ENCODE data around the gene COQ10B. TPM values are rescaled to one million over a fixed set of nuclear protein-coding genes. Genes with fewer than 3 reads are reported as not detected.
A peak's percentile ranks its signal among the peaks of the same experiment; 100 is the strongest.

COQ10B gene
- total RNA-seq, 1 experiment from 2014 or later, result 23.5 TPM

DNA sequence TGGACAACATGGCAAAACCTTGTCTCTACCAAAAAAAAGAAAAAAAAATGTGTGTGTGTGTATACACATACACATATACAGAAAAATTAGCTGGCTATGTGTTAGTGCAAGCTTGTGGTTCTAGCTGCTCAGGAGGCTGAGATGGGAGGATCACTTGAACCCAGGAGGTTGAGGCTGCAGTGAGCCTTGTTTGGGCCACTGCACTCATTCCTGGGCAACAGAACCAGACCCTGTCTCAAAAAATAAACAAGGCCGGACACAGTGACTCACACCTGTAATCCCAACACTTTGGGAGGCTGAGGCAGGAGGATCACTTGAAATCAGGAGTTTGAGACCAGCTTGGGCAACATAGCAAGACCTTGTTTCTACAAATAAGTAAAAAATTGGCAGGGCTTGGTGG lies 2.1 kb downstream of the COQ10B start:
- intact Hi-C loops (cut with micrococcal nuclease), result no loop called here

DNA sequence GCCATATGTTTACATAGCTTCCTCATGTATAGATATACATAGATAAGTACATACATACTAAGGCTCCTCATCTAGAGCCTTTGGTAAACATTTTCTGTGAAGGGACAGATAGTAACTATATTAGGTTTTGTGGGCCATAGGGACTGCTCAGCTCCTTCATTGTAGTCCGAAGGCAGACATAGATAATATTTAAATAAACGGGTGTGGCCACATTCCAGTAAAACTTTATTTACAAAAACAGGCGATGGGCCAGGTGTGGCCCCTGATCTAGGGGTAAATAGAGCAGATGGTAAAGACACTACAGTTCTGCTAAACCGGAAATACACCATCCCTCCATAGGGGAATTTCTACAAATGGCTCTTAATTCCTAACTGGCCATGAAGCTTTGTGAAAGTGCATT lies 7.3 kb downstream of the COQ10B start:
- H3K27me3 ChIP-seq (ENCODE audit: low read length), result no peaks in the 10 kb centered on the region
- no peaks in the 10 kb centered on the region for H3F3A ChIP-seq (ENCODE audit: low read length, unreplicated experiment)
- POLR2A ChIA-PET (ENCODE audit: unreplicated experiment), result no interaction called here
- peaks cover 8% of the 10 kb centered on the region; the same call in 1 of the 2 replicates for H3K4me1 ChIP-seq (ENCODE audit: insufficient read depth, low read length)
- no peak overlapping the region for H2AFZ ChIP-seq (ENCODE audit: low read length)
- DNase-seq (no peak), ATAC-seq (peak; percentile 48)
- CTCF ChIA-PET, result no interaction called here
- no TSS peak for BruUV-seq (replicated peaks)
- intact Hi-C loops (cut with micrococcal nuclease), result no loop called here
- peaks cover 17% of the 10 kb centered on the region for H4K20me1 ChIP-seq (ENCODE audit: low read length)
- H3K79me2 ChIP-seq (ENCODE audit: low read length), result peaks cover 59% of the 10 kb centered on the region
- H3K9me2 ChIP-seq (replicated peaks; ENCODE audit: low read length), result no peaks in the 10 kb centered on the region
- no peak overlapping the region for H3K9ac ChIP-seq (ENCODE audit: low read length)
- no peak overlapping the region for H3K27ac ChIP-seq (ENCODE audit: low read length)
- 0 out of 2 replicates have a peak overlapping the region, but pooled peaks have one; percentile 14 for H3K4me2 ChIP-seq (ENCODE audit: low read length)
- H3K4me3 ChIP-seq (ENCODE audit: low read length), result no peak overlapping the region
- no peaks in the 10 kb centered on the region for H3K9me3 ChIP-seq (ENCODE audit: low read length)
- peaks cover 31% of the 10 kb centered on the region for H3K36me3 ChIP-seq (ENCODE audit: low read depth, low read length)
- TF ChIP-seq EZH2 (IDR thresholded peaks at IDR 0.05; ENCODE audit: low read length, unreplicated experiment) (no peak), EZH2phosphoT487 (IDR thresholded peaks at IDR 0.05; ENCODE audit: borderline replicate concordance, low read length) (no peak)
- TF ChIP-seq, protein P1, sequence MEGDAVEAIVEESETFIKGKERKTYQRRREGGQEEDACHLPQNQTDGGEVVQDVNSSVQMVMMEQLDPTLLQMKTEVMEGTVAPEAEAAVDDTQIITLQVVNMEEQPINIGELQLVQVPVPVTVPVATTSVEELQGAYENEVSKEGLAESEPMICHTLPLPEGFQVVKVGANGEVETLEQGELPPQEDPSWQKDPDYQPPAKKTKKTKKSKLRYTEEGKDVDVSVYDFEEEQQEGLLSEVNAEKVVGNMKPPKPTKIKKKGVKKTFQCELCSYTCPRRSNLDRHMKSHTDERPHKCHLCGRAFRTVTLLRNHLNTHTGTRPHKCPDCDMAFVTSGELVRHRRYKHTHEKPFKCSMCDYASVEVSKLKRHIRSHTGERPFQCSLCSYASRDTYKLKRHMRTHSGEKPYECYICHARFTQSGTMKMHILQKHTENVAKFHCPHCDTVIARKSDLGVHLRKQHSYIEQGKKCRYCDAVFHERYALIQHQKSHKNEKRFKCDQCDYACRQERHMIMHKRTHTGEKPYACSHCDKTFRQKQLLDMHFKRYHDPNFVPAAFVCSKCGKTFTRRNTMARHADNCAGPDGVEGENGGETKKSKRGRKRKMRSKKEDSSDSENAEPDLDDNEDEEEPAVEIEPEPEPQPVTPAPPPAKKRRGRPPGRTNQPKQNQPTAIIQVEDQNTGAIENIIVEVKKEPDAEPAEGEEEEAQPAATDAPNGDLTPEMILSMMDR (conservative IDR thresholded peaks at IDR 0.05; ENCODE audit: low read depth, low read length), result no peak

More for the DNA sequence above, 2.1 kb downstream of the COQ10B start:
- no peaks in the 10 kb centered on the region for H3K9me3 ChIP-seq (ENCODE audit: low read length)
- peaks cover 5% of the 10 kb centered on the region; the same call in 1 of the 2 replicates for H3K36me3 ChIP-seq (ENCODE audit: low read depth, low read length)
- H3F3A ChIP-seq (ENCODE audit: low read length, unreplicated experiment), result no peaks in the 10 kb centered on the region
- peaks cover 30% of the 10 kb centered on the region for H4K20me1 ChIP-seq (ENCODE audit: low read length)
- H3K4me1 ChIP-seq (ENCODE audit: insufficient read depth, low read length), result peaks cover 12% of the 10 kb centered on the region
- peaks cover 68% of the 10 kb centered on the region for H3K79me2 ChIP-seq (ENCODE audit: low read length)
- DNase-seq (no peak), ATAC-seq (no peak)
- peak overlapping the region; percentile 84; the same call in 1 of the 2 replicates for H3K4me3 ChIP-seq (ENCODE audit: low read length)
- no peaks in the 10 kb centered on the region for H3K27me3 ChIP-seq (ENCODE audit: low read length)
- H3K9me2 ChIP-seq (replicated peaks; ENCODE audit: low read length), result no peaks in the 10 kb centered on the region
- ChIA-PET POLR2A (ENCODE audit: unreplicated experiment) (interaction anchor here (0.6 kb wide), 1 partner anchor 48 kb away, joined by 29 read pairs; no protein-coding TSS in a partner anchor), CTCF (no interaction called here)
- H2AFZ ChIP-seq (ENCODE audit: low read length), result no peak overlapping the region
- no peak for TF ChIP-seq EZH2phosphoT487 (IDR thresholded peaks at IDR 0.05; ENCODE audit: borderline replicate concordance, low read length)
- TF ChIP-seq EZH2 (IDR thresholded peaks at IDR 0.05; ENCODE audit: low read length, unreplicated experiment), result no peak
- TF ChIP-seq, protein P1 (conservative IDR thresholded peaks at IDR 0.05; ENCODE audit: low read depth, low read length), result no peak
- peak overlapping the region; percentile 98 for H3K4me2 ChIP-seq (ENCODE audit: low read length)
- no TSS peak for BruUV-seq (replicated peaks)
- no peak overlapping the region for H3K9ac ChIP-seq (ENCODE audit: low read length)
- H3K27ac ChIP-seq (ENCODE audit: low read length), result no peak overlapping the region

DNA sequence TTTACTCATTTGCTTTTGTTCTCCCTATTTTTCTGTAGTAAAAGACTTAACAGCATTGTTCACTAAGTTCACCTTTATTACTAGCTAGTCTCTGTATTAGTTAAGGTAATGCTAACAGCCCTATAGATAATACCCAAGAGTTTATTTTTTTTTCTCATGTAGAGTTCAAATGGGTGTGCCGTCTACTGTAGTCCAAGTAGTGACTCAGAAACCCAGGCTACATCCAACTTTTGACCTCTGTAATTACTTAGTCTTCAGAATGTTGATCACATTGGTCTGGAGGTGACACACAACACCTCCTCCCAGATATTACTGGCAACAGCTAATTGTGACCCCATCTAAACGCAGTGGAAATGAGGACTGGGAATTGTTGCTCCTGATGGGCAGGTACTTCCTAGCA lies 7.7 kb downstream of the COQ10B start:
- no peak for DNase-seq
- Histone ChIP-seq H3K4me3 (ENCODE audit: low read length) (no peak overlapping the region), H3K4me2 (ENCODE audit: low read length) (0 out of 2 replicates have a peak overlapping the region, but pooled peaks have one; percentile 14), H3K27ac (ENCODE audit: low read length) (no peak overlapping the region), H2AFZ (ENCODE audit: low read length) (no peak overlapping the region), H4K20me1 (ENCODE audit: low read length) (peaks cover 13% of the 10 kb centered on the region; the same call in 1 of the 2 replicates), H3K9ac (ENCODE audit: low read length) (no peak overlapping the region), H3K9me2 (replicated peaks; ENCODE audit: low read length) (no peaks in the 10 kb centered on the region), H3K36me3 (ENCODE audit: low read depth, low read length) (peaks cover 33% of the 10 kb centered on the region), H3K27me3 (ENCODE audit: low read length) (no peaks in the 10 kb centered on the region), H3K79me2 (ENCODE audit: low read length) (peaks cover 55% of the 10 kb centered on the region), H3K4me1 (ENCODE audit: insufficient read depth, low read length) (peaks cover 8% of the 10 kb centered on the region; the same call in 1 of the 2 replicates), H3K9me3 (ENCODE audit: low read length) (no peaks in the 10 kb centered on the region), H3F3A (ENCODE audit: low read length, unreplicated experiment) (no peaks in the 10 kb centered on the region)
- POLR2A ChIA-PET (ENCODE audit: unreplicated experiment), result no interaction called here
- BruUV-seq (replicated peaks), result no TSS peak
- intact Hi-C loops (cut with micrococcal nuclease), result no loop called here
- TF ChIP-seq EZH2 (IDR thresholded peaks at IDR 0.05; ENCODE audit: low read length, unreplicated experiment) (no peak), EZH2phosphoT487 (IDR thresholded peaks at IDR 0.05; ENCODE audit: borderline replicate concordance, low read length) (no peak)
- TF ChIP-seq, protein P1 (conservative IDR thresholded peaks at IDR 0.05; ENCODE audit: low read depth, low read length), result no peak
- peak; percentile 71 for ATAC-seq
- CTCF ChIA-PET, result no interaction called here
